GF-D8 (cell line): ENCODE data around the gene ATF7.
"Not testable (repeated sequence)": the region's sequence is repeated elsewhere in the genome, so short reads cannot be mapped to it uniquely, and the experiment has no call there.

Source experiments
- DNase-seq: peaks from one replicate; lab custom pipeline; 2025; lab: John Stamatoyannopoulos, UW

Gene ATF7

GRCh38 chr12:53594897-53595615 is 31.1 kb downstream of the ATF7 start:
- DNase-seq, result no peak

- no peak for DNase-seq
Observed at GRCh38 chr12:53593707-53594106, 32.5 kb downstream of the ATF7 start.

- DNase-seq, result no peak
Observed at GRCh38 chr12:53593031-53593430, 33.2 kb downstream of the ATF7 start.

GRCh38 chr12:53592426-53592825 is 33.8 kb downstream of the ATF7 start:
- no peak for DNase-seq

- no peak for DNase-seq
Observed at GRCh38 chr12:53591301-53592206, 34.6 kb downstream of the ATF7 start.

- DNase-seq, result no peak
Observed at GRCh38 chr12:53590652-53591051, 35.5 kb downstream of the ATF7 start.

GRCh38 chr12:53589915-53590314 is 36.3 kb downstream of the ATF7 start:
- no peak for DNase-seq

GRCh38 chr12:53589423-53589822 is 36.8 kb downstream of the ATF7 start:
- DNase-seq, result no peak

GRCh38 chr12:53588123-53588522 is 38.1 kb downstream of the ATF7 start:
- DNase-seq, result no peak

- DNase-seq, result no peak
Observed at GRCh38 chr12:53586745-53587144, 39.4 kb downstream of the ATF7 start.

GRCh38 chr12:53585448-53586125 is 40.6 kb downstream of the ATF7 start:
- DNase-seq, result no peak

- DNase-seq, result no peak
Observed at GRCh38 chr12:53579545-53579955, 46.6 kb downstream of the ATF7 start.

GRCh38 chr12:53578783-53579182 is 47.4 kb downstream of the ATF7 start:
- DNase-seq, result no peak

GRCh38 chr12:53577941-53578352 is 48.2 kb downstream of the ATF7 start:
- no peak for DNase-seq

GRCh38 chr12:53575502-53576249 is 50.5 kb downstream of the ATF7 start:
- no peak for DNase-seq

- DNase-seq, result no peak
Observed at GRCh38 chr12:53572134-53572758, 53.9 kb downstream of the ATF7 start.

GRCh38 chr12:53571295-53571694 is 54.9 kb downstream of the ATF7 start:
- no peak for DNase-seq

- DNase-seq, result no peak
Observed at GRCh38 chr12:53568809-53569557, 57.2 kb downstream of the ATF7 start.

- no peak for DNase-seq
Observed at GRCh38 chr12:53567961-53568808, 58.0 kb downstream of the ATF7 start.

- not testable (repeated sequence) for DNase-seq
Observed at GRCh38 chr12:53565376-53565775, 60.8 kb downstream of the ATF7 start.
